ENCODE results near the gene RAD51D. TPM values are rescaled to one million over a fixed set of nuclear protein-coding genes. Genes with fewer than 3 reads are reported as not detected.

The RAD51D gene
- polyA plus RNA-seq, 1 of the 3 experiments (the other 2 are of a cell fraction), result 11.6 TPM

DNA sequence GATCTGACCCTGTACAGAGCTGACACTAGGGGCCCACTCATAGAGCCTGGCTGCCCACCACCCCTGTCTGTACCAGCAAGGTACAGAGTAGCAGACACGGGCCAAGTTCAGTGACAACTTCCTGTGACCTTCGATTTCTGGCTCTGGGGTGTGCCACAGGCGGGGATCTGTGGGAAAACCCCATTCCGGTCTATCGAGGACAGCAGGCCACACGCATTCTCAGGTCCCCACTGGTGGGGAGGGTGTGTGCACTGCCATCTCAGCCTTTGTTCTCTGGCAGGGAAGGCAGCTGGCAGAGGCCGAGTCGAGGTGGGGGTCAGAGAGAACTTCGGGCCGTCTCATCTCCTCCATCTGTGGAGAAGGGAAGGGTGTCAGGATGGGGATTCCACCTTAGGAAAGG lies 12.4 kb upstream of the RAD51D start:
- Histone ChIP-seq H3K27me3 (ENCODE audit: insufficient read depth) (no peaks in the 10 kb centered on the region), H3K9me3 (no peaks in the 10 kb centered on the region), H3K79me2 (ENCODE audit: insufficient read depth) (no peaks in the 10 kb centered on the region), H3K4me3 (ENCODE audit: low read depth in 2 of 2, low read length in 1 of 2) (no peak overlapping the region), H4K20me1 (ENCODE audit: insufficient read depth) (no peaks in the 10 kb centered on the region), H3K4me2 (no peak overlapping the region), H3K4me1 (ENCODE audit: control insufficient read depth in 1 of 2, insufficient read depth in 2 of 2, low read depth in 1 of 2, low read length in 1 of 2) (no peaks in the 10 kb centered on the region), H3K9me2 (no peaks in the 10 kb centered on the region), H3K9ac (no peak overlapping the region), H2AFZ (ENCODE audit: low read depth) (no peak overlapping the region), H3K36me3 (replicated peaks in 1 of 2; ENCODE audit: control insufficient read depth in 1 of 2, insufficient read depth in 2 of 2, low read length in 1 of 2) (peaks cover 8 to 61% of the 10 kb centered on the region in 2 experiments), H3F3A (replicated peaks; ENCODE audit: insufficient read depth) (no peaks in the 10 kb centered on the region), H3K27ac (ENCODE audit: low read depth in 2 of 2, low read length in 1 of 2) (no peak overlapping the region)
- TF ChIP-seq NRF1 (IDR thresholded peaks at IDR 0.05; ENCODE audit: low read depth, low read length), result no peak
- TF ChIP-seq EP300 (IDR thresholded peaks at IDR 0.05; ENCODE audit: borderline replicate concordance in 1 of 2, low read depth in 1 of 2, low read length in 1 of 2), result no peak
- TF ChIP-seq FOXM1 (IDR thresholded peaks at IDR 0.05; ENCODE audit: low read depth), result no peak
- TF ChIP-seq, protein P1, sequence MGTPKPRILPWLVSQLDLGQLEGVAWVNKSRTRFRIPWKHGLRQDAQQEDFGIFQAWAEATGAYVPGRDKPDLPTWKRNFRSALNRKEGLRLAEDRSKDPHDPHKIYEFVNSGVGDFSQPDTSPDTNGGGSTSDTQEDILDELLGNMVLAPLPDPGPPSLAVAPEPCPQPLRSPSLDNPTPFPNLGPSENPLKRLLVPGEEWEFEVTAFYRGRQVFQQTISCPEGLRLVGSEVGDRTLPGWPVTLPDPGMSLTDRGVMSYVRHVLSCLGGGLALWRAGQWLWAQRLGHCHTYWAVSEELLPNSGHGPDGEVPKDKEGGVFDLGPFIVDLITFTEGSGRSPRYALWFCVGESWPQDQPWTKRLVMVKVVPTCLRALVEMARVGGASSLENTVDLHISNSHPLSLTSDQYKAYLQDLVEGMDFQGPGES (IDR thresholded peaks at IDR 0.05; ENCODE audit: low read depth, low read length), result no peak
- TF ChIP-seq RFX5 (IDR thresholded peaks at IDR 0.05; ENCODE audit: low read length), result no peak
- TF ChIP-seq CHD2 (IDR thresholded peaks at IDR 0.05; ENCODE audit: low read length, partially characterized antibody), result no peak
- TF ChIP-seq RCOR1 (IDR thresholded peaks at IDR 0.05; ENCODE audit: low read length), result no peak
- TF ChIP-seq, protein P2, sequence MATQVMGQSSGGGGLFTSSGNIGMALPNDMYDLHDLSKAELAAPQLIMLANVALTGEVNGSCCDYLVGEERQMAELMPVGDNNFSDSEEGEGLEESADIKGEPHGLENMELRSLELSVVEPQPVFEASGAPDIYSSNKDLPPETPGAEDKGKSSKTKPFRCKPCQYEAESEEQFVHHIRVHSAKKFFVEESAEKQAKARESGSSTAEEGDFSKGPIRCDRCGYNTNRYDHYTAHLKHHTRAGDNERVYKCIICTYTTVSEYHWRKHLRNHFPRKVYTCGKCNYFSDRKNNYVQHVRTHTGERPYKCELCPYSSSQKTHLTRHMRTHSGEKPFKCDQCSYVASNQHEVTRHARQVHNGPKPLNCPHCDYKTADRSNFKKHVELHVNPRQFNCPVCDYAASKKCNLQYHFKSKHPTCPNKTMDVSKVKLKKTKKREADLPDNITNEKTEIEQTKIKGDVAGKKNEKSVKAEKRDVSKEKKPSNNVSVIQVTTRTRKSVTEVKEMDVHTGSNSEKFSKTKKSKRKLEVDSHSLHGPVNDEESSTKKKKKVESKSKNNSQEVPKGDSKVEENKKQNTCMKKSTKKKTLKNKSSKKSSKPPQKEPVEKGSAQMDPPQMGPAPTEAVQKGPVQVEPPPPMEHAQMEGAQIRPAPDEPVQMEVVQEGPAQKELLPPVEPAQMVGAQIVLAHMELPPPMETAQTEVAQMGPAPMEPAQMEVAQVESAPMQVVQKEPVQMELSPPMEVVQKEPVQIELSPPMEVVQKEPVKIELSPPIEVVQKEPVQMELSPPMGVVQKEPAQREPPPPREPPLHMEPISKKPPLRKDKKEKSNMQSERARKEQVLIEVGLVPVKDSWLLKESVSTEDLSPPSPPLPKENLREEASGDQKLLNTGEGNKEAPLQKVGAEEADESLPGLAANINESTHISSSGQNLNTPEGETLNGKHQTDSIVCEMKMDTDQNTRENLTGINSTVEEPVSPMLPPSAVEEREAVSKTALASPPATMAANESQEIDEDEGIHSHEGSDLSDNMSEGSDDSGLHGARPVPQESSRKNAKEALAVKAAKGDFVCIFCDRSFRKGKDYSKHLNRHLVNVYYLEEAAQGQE (IDR thresholded peaks at IDR 0.05; ENCODE audit: low read depth, low read length), result no peak
- TF ChIP-seq, protein P3, sequence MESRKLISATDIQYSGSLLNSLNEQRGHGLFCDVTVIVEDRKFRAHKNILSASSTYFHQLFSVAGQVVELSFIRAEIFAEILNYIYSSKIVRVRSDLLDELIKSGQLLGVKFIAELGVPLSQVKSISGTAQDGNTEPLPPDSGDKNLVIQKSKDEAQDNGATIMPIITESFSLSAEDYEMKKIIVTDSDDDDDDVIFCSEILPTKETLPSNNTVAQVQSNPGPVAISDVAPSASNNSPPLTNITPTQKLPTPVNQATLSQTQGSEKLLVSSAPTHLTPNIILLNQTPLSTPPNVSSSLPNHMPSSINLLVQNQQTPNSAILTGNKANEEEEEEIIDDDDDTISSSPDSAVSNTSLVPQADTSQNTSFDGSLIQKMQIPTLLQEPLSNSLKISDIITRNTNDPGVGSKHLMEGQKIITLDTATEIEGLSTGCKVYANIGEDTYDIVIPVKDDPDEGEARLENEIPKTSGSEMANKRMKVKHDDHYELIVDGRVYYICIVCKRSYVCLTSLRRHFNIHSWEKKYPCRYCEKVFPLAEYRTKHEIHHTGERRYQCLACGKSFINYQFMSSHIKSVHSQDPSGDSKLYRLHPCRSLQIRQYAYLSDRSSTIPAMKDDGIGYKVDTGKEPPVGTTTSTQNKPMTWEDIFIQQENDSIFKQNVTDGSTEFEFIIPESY (IDR thresholded peaks at IDR 0.05; ENCODE audit: borderline replicate concordance, low read depth), result no peak
- no peak for TF ChIP-seq TEAD4 (IDR thresholded peaks at IDR 0.05; ENCODE audit: borderline replicate concordance, insufficient read depth)
- no peak for TF ChIP-seq MEF2A (IDR thresholded peaks at IDR 0.05; ENCODE audit: borderline replicate concordance, low read depth)
- no peak for TF ChIP-seq TCF12 (IDR thresholded peaks at IDR 0.05)
- TF ChIP-seq JUND (IDR thresholded peaks at IDR 0.05), result no peak
- TF ChIP-seq FOSL2 (IDR thresholded peaks at IDR 0.05; ENCODE audit: borderline replicate concordance, low read depth), result no peak
- TF ChIP-seq, protein P4, sequence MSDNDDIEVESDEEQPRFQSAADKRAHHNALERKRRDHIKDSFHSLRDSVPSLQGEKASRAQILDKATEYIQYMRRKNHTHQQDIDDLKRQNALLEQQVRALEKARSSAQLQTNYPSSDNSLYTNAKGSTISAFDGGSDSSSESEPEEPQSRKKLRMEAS (IDR thresholded peaks at IDR 0.05; ENCODE audit: low read depth), result no peak
- ChIA-PET POLR2A (no interaction called here), CTCF (no interaction called here)
- WGBS (ENCODE audit: low lambda C conversion rate), result 98% methylated on average over 5 of the region's 10 CpGs
- DNase-seq, result no peak
